ENCODE results near the gene SLC27A4.

SLC27A4 gene

GRCh38 chr9:128349772-128350171, 9.4 kb downstream of the SLC27A4 start:
- no peaks in the 10 kb centered on the region for H3K27me3 ChIP-seq (ENCODE audit: control insufficient read depth in 1 of 2, insufficient read depth in 2 of 2, low read length in 2 of 2)
- H3K27ac ChIP-seq (ENCODE audit: low read depth, low read length) = no peak overlapping the region
- H3K4me1 ChIP-seq (ENCODE audit: insufficient read depth, low read length) = no peaks in the 10 kb centered on the region
- no peaks in the 10 kb centered on the region for H3K9me3 ChIP-seq (ENCODE audit: low read length)
- peaks cover 57% of the 10 kb centered on the region for H3K36me3 ChIP-seq (ENCODE audit: insufficient read depth, low read length)
- no peak overlapping the region for H3K9ac ChIP-seq (ENCODE audit: low read length)
- H3K4me3 ChIP-seq (ENCODE audit: low read depth in 1 of 2, low read length in 2 of 2) = no peak overlapping the region

- no peaks in the 10 kb centered on the region for H3K4me1 ChIP-seq (ENCODE audit: insufficient read depth, low read length)
- H3K9me3 ChIP-seq (ENCODE audit: low read length) = no peaks in the 10 kb centered on the region
- H3K9ac ChIP-seq (ENCODE audit: low read length) = no peak overlapping the region
- no peak overlapping the region for H3K4me3 ChIP-seq (ENCODE audit: low read depth in 1 of 2, low read length in 2 of 2)
- no peaks in the 10 kb centered on the region for H3K27me3 ChIP-seq (ENCODE audit: control insufficient read depth in 1 of 2, insufficient read depth in 2 of 2, low read length in 2 of 2)
- no peak overlapping the region for H3K27ac ChIP-seq (ENCODE audit: low read depth, low read length)
- H3K36me3 ChIP-seq (ENCODE audit: insufficient read depth, low read length) = peaks cover 29% of the 10 kb centered on the region
Measured at GRCh38 chr9:128355451-128355850, 15.1 kb downstream of the SLC27A4 start.

- peaks cover 13% of the 10 kb centered on the region for H3K4me1 ChIP-seq (ENCODE audit: insufficient read depth, low read length)
- H3K9me3 ChIP-seq (ENCODE audit: low read length) = no peaks in the 10 kb centered on the region
- H3K27ac ChIP-seq (ENCODE audit: low read depth, low read length) = no peak overlapping the region
- H3K9ac ChIP-seq (ENCODE audit: low read length) = no peak overlapping the region
- H3K36me3 ChIP-seq (ENCODE audit: insufficient read depth, low read length) = peaks cover 23% of the 10 kb centered on the region
- H3K4me3 ChIP-seq (ENCODE audit: low read depth in 1 of 2, low read length in 2 of 2) = no peak overlapping the region
- H3K27me3 ChIP-seq (ENCODE audit: control insufficient read depth in 1 of 2, insufficient read depth in 2 of 2, low read length in 2 of 2) = no peaks in the 10 kb centered on the region
Measured at GRCh38 chr9:128358090-128358489, 17.8 kb downstream of the SLC27A4 start.

GRCh38 chr9:128358861-128359260, 18.5 kb downstream of the SLC27A4 start:
- Histone ChIP-seq H3K27ac (ENCODE audit: low read depth, low read length) (no peak overlapping the region), H3K4me1 (ENCODE audit: insufficient read depth, low read length) (peaks cover 13% of the 10 kb centered on the region), H3K4me3 (ENCODE audit: low read depth in 1 of 2, low read length in 2 of 2) (no peak overlapping the region), H3K9me3 (ENCODE audit: low read length) (no peaks in the 10 kb centered on the region), H3K9ac (ENCODE audit: low read length) (no peak overlapping the region), H3K36me3 (ENCODE audit: insufficient read depth, low read length) (peaks cover 18% of the 10 kb centered on the region), H3K27me3 (ENCODE audit: control insufficient read depth in 1 of 2, insufficient read depth in 2 of 2, low read length in 2 of 2) (no peaks in the 10 kb centered on the region)

GRCh38 chr9:128360826-128361225, 20.5 kb downstream of the SLC27A4 start:
- no peak overlapping the region for H3K9ac ChIP-seq (ENCODE audit: low read length)
- peaks cover 26% of the 10 kb centered on the region for H3K4me1 ChIP-seq (ENCODE audit: insufficient read depth, low read length)
- no peak overlapping the region for H3K27ac ChIP-seq (ENCODE audit: low read depth, low read length)

GRCh38 chr9:128361296-128361985, 21.1 kb downstream of the SLC27A4 start:
- H3K36me3 ChIP-seq (ENCODE audit: insufficient read depth, low read length) = no peaks in the 10 kb centered on the region
- H3K9me3 ChIP-seq (ENCODE audit: low read length) = no peaks in the 10 kb centered on the region
- no peak overlapping the region for H3K9ac ChIP-seq (ENCODE audit: low read length)
- peaks cover 26% of the 10 kb centered on the region for H3K4me1 ChIP-seq (ENCODE audit: insufficient read depth, low read length)
- no peaks in the 10 kb centered on the region for H3K27me3 ChIP-seq (ENCODE audit: control insufficient read depth in 1 of 2, insufficient read depth in 2 of 2, low read length in 2 of 2)
- H3K4me3 ChIP-seq (ENCODE audit: low read depth in 1 of 2, low read length in 2 of 2) = peak overlapping the region; percentile 22 to 66
- H3K27ac ChIP-seq (ENCODE audit: low read depth, low read length) = peak overlapping the region; percentile 12

More at GRCh38 chr9:128360826-128361225, 20.5 kb downstream of the SLC27A4 start:
- no peaks in the 10 kb centered on the region for H3K9me3 ChIP-seq (ENCODE audit: low read length)
- no peak overlapping the region for H3K4me3 ChIP-seq (ENCODE audit: low read depth in 1 of 2, low read length in 2 of 2)
- H3K36me3 ChIP-seq (ENCODE audit: insufficient read depth, low read length) = peaks cover 5% of the 10 kb centered on the region
- H3K27me3 ChIP-seq (ENCODE audit: control insufficient read depth in 1 of 2, insufficient read depth in 2 of 2, low read length in 2 of 2) = no peaks in the 10 kb centered on the region

GRCh38 chr9:128361986-128362646, 21.8 kb downstream of the SLC27A4 start:
- H3K4me1 ChIP-seq (ENCODE audit: insufficient read depth, low read length) = peaks cover 26% of the 10 kb centered on the region
- no peaks in the 10 kb centered on the region for H3K36me3 ChIP-seq (ENCODE audit: insufficient read depth, low read length)
- no peaks in the 10 kb centered on the region for H3K27me3 ChIP-seq (ENCODE audit: control insufficient read depth in 1 of 2, insufficient read depth in 2 of 2, low read length in 2 of 2)
- no peak overlapping the region for H3K27ac ChIP-seq (ENCODE audit: low read depth, low read length)
- H3K9me3 ChIP-seq (ENCODE audit: low read length) = no peaks in the 10 kb centered on the region
- H3K4me3 ChIP-seq (ENCODE audit: low read depth in 1 of 2, low read length in 2 of 2) = peak overlapping the region; percentile 22 to 66
- peak overlapping the region; percentile 32 for H3K9ac ChIP-seq (ENCODE audit: low read length)

GRCh38 chr9:128362774-128363173, 22.4 kb downstream of the SLC27A4 start:
- Histone ChIP-seq H3K36me3 (ENCODE audit: insufficient read depth, low read length) (no peaks in the 10 kb centered on the region), H3K9me3 (ENCODE audit: low read length) (no peaks in the 10 kb centered on the region), H3K27ac (ENCODE audit: low read depth, low read length) (no peak overlapping the region), H3K4me3 (ENCODE audit: low read depth in 1 of 2, low read length in 2 of 2) (no peak overlapping the region), H3K27me3 (ENCODE audit: control insufficient read depth in 1 of 2, insufficient read depth in 2 of 2, low read length in 2 of 2) (no peaks in the 10 kb centered on the region), H3K9ac (ENCODE audit: low read length) (no peak overlapping the region), H3K4me1 (ENCODE audit: insufficient read depth, low read length) (peaks cover 26% of the 10 kb centered on the region)

- Histone ChIP-seq H3K27me3 (ENCODE audit: control insufficient read depth in 1 of 2, insufficient read depth in 2 of 2, low read length in 2 of 2) (no peaks in the 10 kb centered on the region), H3K4me3 (ENCODE audit: low read depth in 1 of 2, low read length in 2 of 2) (peak overlapping the region in 1 of 2 donors; percentile 56), H3K36me3 (ENCODE audit: insufficient read depth, low read length) (no peaks in the 10 kb centered on the region), H3K27ac (ENCODE audit: low read depth, low read length) (no peak overlapping the region), H3K9me3 (ENCODE audit: low read length) (no peaks in the 10 kb centered on the region), H3K4me1 (ENCODE audit: insufficient read depth, low read length) (peaks cover 30% of the 10 kb centered on the region), H3K9ac (ENCODE audit: low read length) (no peak overlapping the region)
Measured at GRCh38 chr9:128365525-128365924, 25.2 kb downstream of the SLC27A4 start.

GRCh38 chr9:128369024-128369706, 28.8 kb downstream of the SLC27A4 start:
- Histone ChIP-seq H3K27ac (ENCODE audit: low read depth, low read length) (no peak overlapping the region), H3K9me3 (ENCODE audit: low read length) (no peaks in the 10 kb centered on the region), H3K4me3 (ENCODE audit: low read depth in 1 of 2, low read length in 2 of 2) (no peak overlapping the region), H3K36me3 (ENCODE audit: insufficient read depth, low read length) (no peaks in the 10 kb centered on the region), H3K27me3 (ENCODE audit: control insufficient read depth in 1 of 2, insufficient read depth in 2 of 2, low read length in 2 of 2) (no peaks in the 10 kb centered on the region), H3K9ac (ENCODE audit: low read length) (no peak overlapping the region), H3K4me1 (ENCODE audit: insufficient read depth, low read length) (peaks cover 28% of the 10 kb centered on the region)

- no peaks in the 10 kb centered on the region for H3K9me3 ChIP-seq (ENCODE audit: low read length)
- H3K9ac ChIP-seq (ENCODE audit: low read length) = peak overlapping the region; percentile 78
- H3K36me3 ChIP-seq (ENCODE audit: insufficient read depth, low read length) = peaks cover 6% of the 10 kb centered on the region
- no peaks in the 10 kb centered on the region for H3K27me3 ChIP-seq (ENCODE audit: control insufficient read depth in 1 of 2, insufficient read depth in 2 of 2, low read length in 2 of 2)
- peak overlapping the region; percentile 87 for H3K27ac ChIP-seq (ENCODE audit: low read depth, low read length)
- H3K4me3 ChIP-seq (ENCODE audit: low read depth in 1 of 2, low read length in 2 of 2) = peak overlapping the region in 1 of 2 donors; percentile 90
- peaks cover 17% of the 10 kb centered on the region for H3K4me1 ChIP-seq (ENCODE audit: insufficient read depth, low read length)
Measured at GRCh38 chr9:128370367-128370751, 30.0 kb downstream of the SLC27A4 start.

All from muscle layer of colon (tissue), 2 donors.